ENCODE measurements around the gene CLK2. TPM values are rescaled to one million over a fixed set of nuclear protein-coding genes. Genes with fewer than 3 reads are reported as not detected.

CLK2 gene
- total and polyA plus RNA-seq, 9 of the 15 experiments (the other 6 are each of a cell fraction or from before 2014, with no cell fraction given): 13.5 to 81.4 (median 39.6) TPM

DNA sequence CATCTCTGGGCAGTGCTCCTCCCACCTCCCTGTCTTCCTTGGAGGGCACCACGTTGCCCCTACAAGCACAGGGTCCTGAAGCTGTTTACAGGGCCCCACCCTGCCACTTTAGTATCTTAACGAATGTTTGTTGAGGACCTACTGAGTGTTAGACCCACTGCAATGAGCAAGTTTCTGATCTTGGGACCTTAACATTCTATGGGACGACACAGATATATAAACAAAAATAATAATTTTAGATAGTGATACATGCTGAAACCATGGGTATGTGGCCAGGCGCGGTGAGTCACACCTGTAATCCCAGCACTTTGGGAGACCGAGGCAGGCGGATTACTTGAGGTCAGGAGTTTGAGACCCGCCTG lies 28.2 kb downstream of the CLK2 start:
- no peaks in the 10 kb centered on the region for H3K9me1 ChIP-seq (ENCODE audit: control insufficient read depth, insufficient read depth, low read length)
- intact Hi-C loops (cut with micrococcal nuclease) (loop anchor here (2.0 kb wide), 1 partner anchor 38 kb away; the partner anchor contains the start of gene THBS3), in situ Hi-C loops (cut with MboI) (no loop called here)
- BruUV-seq (replicated peaks): TSS peak; percentile 98
- H3K4me2 ChIP-seq (ENCODE audit: insufficient read depth, low read length): peak overlapping the region; percentile 97
- FAIRE-seq (no peak), ATAC-seq (no peak), DNase-seq (ENCODE audit: extremely low read depth in 1 of 4, low spot score in 3 of 4) (no peak)
- H3K4me1 ChIP-seq (replicated peaks in 1 of 2; ENCODE audit: control insufficient read depth in 2 of 2, insufficient read depth in 2 of 2, low read length in 2 of 2): peaks cover 19 to 27% of the 10 kb centered on the region in 2 experiments
- H4K20me1 ChIP-seq (replicated peaks; ENCODE audit: control insufficient read depth, insufficient read depth, low read length): no peaks in the 10 kb centered on the region
- H3K27me3 ChIP-seq (ENCODE audit: control insufficient read depth in 2 of 2, insufficient read depth in 2 of 2, low read length in 2 of 2): no peaks in the 10 kb centered on the region
- H3K27ac ChIP-seq (ENCODE audit: extremely low read depth, low read depth, low read length): peak overlapping the region; percentile 93
- ChIA-PET POLR2A (interaction anchor here (0.8 to 1.9 kb wide), 3 partner anchors 10 to 22 kb away, joined by 3 to 7 read pairs (median 4); partner anchors contain the start of gene ENTREP3), CTCF (ENCODE audit: low intra/inter-chr PET ratio) (interaction anchor here (1.2 kb wide), 1 partner anchor 38 kb away, joined by 4 read pairs; no protein-coding TSS in a partner anchor)
- H3K79me2 ChIP-seq (ENCODE audit: control insufficient read depth, insufficient read depth, low read length): peaks cover 14% of the 10 kb centered on the region; the same call in 2 of the 3 replicates
- peak overlapping the region; percentile 94 for H2AFZ ChIP-seq (ENCODE audit: low read depth, low read length)
- H3K36me3 ChIP-seq (ENCODE audit: control insufficient read depth, insufficient read depth, low read length): peaks cover 20% of the 10 kb centered on the region; the same call in 1 of the 3 replicates
- H3K9me3 ChIP-seq (replicated peaks; ENCODE audit: control insufficient read depth, insufficient read depth, low read depth, low read length): no peaks in the 10 kb centered on the region
- 71% methylated on average over 8 of the region's 8 CpGs for WGBS (ENCODE audit: insufficient coverage, low coverage, missing lambda C conversion rate)
- H3K9ac ChIP-seq (ENCODE audit: insufficient read depth in 1 of 2, low read depth in 2 of 2, low read length in 2 of 2): peak overlapping the region; percentile 84 to 90
- H3K4me3 ChIP-seq: peak overlapping the region; percentile 44
- TF ChIP-seq HEY1 (CRISPR knock-in tag; IDR thresholded peaks at IDR 0.05; ENCODE audit: borderline replicate concordance) (no peak), ZKSCAN8 (CRISPR knock-in tag; IDR thresholded peaks at IDR 0.05) (peak; percentile 42; the same call in 1 of the 2 replicates), TBL1XR1 (IDR thresholded peaks at IDR 0.05; ENCODE audit: low read length in 2 of 2) (no peak), KLF10 (CRISPR knock-in tag; IDR thresholded peaks at IDR 0.05) (no peak), ZNF655 (CRISPR knock-in tag; IDR thresholded peaks at IDR 0.05) (no peak), FOSL1 (tag; conservative IDR thresholded peaks at IDR 0.05) (no peak), GTF2E2 (tag; IDR thresholded peaks at IDR 0.05) (0 out of 2 replicates have a peak, but pooled peaks have one; percentile 3), ZC3H4 (CRISPR knock-in tag; IDR thresholded peaks at IDR 0.05; ENCODE audit: borderline replicate concordance) (no peak), ZKSCAN1 (IDR thresholded peaks at IDR 0.05; ENCODE audit: low read depth, low read length) (0 out of 2 replicates have a peak, but pooled peaks have one; percentile 46), HIVEP1 (CRISPR knock-in tag; IDR thresholded peaks at IDR 0.05) (no peak), ZNF282 (CRISPR knock-in tag; IDR thresholded peaks at IDR 0.05) (no peak), GATA2 (CRISPR knock-in tag; IDR thresholded peaks at IDR 0.05) (no peak), ZNF263 (CRISPR knock-in tag; IDR thresholded peaks at IDR 0.05; ENCODE audit: borderline replicate concordance) (0 out of 2 replicates have a peak, but pooled peaks have one; percentile 2), FUS (optimal IDR thresholded peaks at IDR 0.05; ENCODE audit: low read depth, low read length) (no peak), MAFF (IDR thresholded peaks at IDR 0.05; ENCODE audit: low read length) (no peak), GABPB1 (CRISPR knock-in tag; IDR thresholded peaks at IDR 0.05) (no peak)
- TF ChIP-seq, protein P1, sequence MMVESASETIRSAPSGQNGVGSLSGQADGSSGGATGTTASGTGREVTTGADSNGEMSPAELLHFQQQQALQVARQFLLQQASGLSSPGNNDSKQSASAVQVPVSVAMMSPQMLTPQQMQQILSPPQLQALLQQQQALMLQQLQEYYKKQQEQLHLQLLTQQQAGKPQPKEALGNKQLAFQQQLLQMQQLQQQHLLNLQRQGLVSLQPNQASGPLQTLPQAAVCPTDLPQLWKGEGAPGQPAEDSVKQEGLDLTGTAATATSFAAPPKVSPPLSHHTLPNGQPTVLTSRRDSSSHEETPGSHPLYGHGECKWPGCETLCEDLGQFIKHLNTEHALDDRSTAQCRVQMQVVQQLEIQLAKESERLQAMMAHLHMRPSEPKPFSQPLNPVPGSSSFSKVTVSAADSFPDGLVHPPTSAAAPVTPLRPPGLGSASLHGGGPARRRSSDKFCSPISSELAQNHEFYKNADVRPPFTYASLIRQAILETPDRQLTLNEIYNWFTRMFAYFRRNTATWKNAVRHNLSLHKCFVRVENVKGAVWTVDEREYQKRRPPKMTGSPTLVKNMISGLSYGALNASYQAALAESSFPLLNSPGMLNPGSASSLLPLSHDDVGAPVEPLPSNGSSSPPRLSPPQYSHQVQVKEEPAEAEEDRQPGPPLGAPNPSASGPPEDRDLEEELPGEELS (CRISPR knock-in tag; IDR thresholded peaks at IDR 0.05; ENCODE audit: borderline replicate concordance): no peak
- TF ChIP-seq, protein P2, sequence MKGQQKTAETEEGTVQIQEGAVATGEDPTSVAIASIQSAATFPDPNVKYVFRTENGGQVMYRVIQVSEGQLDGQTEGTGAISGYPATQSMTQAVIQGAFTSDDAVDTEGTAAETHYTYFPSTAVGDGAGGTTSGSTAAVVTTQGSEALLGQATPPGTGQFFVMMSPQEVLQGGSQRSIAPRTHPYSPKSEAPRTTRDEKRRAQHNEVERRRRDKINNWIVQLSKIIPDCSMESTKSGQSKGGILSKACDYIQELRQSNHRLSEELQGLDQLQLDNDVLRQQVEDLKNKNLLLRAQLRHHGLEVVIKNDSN (CRISPR knock-in tag; IDR thresholded peaks at IDR 0.05): peak; percentile 6; the same call in 1 of the 2 replicates
